Measurements from ENCODE around the gene DDX52. TPM values are rescaled to one million over a fixed set of nuclear protein-coding genes. Genes with fewer than 3 reads are reported as not detected.

The DDX52 gene
- total RNA-seq, 8 experiments from 2014 or later, result 12.9 to 35.0 (median 24.8) TPM

- ATAC-seq (replicated peaks in 6 of 8), result no peak
- Histone ChIP-seq H3K4me3 (no peak overlapping the region), H3K4me1 (replicated peaks in 1 of 2) (no peaks in the 10 kb centered on the region), H3K27ac (no peak overlapping the region)
- WGBS, 10 experiments, result 87 to 100% (median 100%) methylated on average over 1 to 3 of the region's 3 CpGs; no CpG with 5 or more reads in 2 of the 10 experiments
- in situ Hi-C loops (cut with MboI; ENCODE audit: low pct_unique_long_range_greater_than_20kb in 2 of 9, low sequenced_read_pairs in 9 of 9, unreplicated experiment in 9 of 9), result no loop called here
Measured at GRCh38 chr17:37564252-37564651, 79.0 kb downstream of the DDX52 start.

- 50 to 96% (median 78%) methylated on average over 1 to 5 of the region's 5 CpGs; no CpG with 5 or more reads in 1 of the 10 experiments for WGBS, 10 experiments
- in situ Hi-C loops (cut with MboI; ENCODE audit: low pct_unique_long_range_greater_than_20kb in 2 of 9, low sequenced_read_pairs in 9 of 9, unreplicated experiment in 9 of 9), result no loop called here
- Histone ChIP-seq H3K4me1 (replicated peaks in 1 of 2) (no peaks in the 10 kb centered on the region), H3K4me3 (no peak overlapping the region), H3K27ac (no peak overlapping the region)
- ATAC-seq (replicated peaks in 6 of 8), result peak in 1 of 8 experiments; percentile 45
Measured at GRCh38 chr17:37562016-37562745, 81.1 kb downstream of the DDX52 start.

Other genes with a start within 250 kb of the DDX52 start
- 10 to 100 TPM; 38.5 to 94.5 (median 47.3) TPM for gene ACACA, start 236.6 kb downstream of the DDX52 start, total RNA-seq
- 10 to 100 TPM; 10.7 to 29.7 (median 15.9) TPM for gene TADA2A, start 236.6 kb downstream of the DDX52 start, total RNA-seq
- gene DUSP14, start 153.6 kb downstream of the DDX52 start, total RNA-seq, result 10 to 100 TPM in 6 of 8 experiments, 1 to 10 TPM in 2; 7.6 to 42.6 (median 22.3) TPM
- gene SYNRG, start 34.0 kb downstream of the DDX52 start, total RNA-seq, result 10 to 100 TPM; 11.6 to 48.5 (median 27.7) TPM
- under 1 TPM in 7 of 8 experiments, not detected in 1; 0.05 to 0.66 (median 0.20) TPM for gene HNF1B, start 101.6 kb upstream of the DDX52 start, total RNA-seq